GM12872 (cell line): ENCODE results near the gene GON4L.

Experiments
- CTCF ChIP-seq: IDR thresholded peaks from 3 replicates; pipeline ENCODE4 v1.5.1; 2011; ENCODE audit warnings: low read depth, mild to moderate bottlenecking, low read length, moderate library complexity; ENCODE audit not compliant: insufficient read depth

GON4L gene

GRCh38 chr1:155856975-155857930 lies at the start of gene GON4L:
Gene GON4L (minus strand): TSS chr1:155857214. CDS start chr1:155853780, 3,434 bp downstream.
- no peak for TF ChIP-seq CTCF

DNA sequence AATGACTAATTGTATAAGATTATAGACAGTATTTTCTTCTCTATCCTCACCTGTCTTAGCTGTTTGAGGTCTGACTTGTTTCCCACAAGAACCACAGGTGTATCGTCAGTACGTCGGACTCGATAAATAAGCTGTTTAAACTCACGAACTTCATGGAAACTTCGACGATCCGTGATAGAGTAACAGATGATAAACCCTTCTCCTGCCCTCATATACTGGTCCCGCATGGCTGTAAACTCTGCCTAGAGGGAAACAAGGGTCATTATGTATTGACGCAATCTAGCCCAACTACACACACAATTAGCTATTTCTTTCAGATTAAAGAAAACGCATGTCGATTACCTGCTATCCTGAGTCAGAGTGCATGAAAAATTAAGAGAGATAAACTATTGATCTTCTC lies 47.2 kb upstream of the GON4L start:
- TF ChIP-seq CTCF, result no peak

DNA sequence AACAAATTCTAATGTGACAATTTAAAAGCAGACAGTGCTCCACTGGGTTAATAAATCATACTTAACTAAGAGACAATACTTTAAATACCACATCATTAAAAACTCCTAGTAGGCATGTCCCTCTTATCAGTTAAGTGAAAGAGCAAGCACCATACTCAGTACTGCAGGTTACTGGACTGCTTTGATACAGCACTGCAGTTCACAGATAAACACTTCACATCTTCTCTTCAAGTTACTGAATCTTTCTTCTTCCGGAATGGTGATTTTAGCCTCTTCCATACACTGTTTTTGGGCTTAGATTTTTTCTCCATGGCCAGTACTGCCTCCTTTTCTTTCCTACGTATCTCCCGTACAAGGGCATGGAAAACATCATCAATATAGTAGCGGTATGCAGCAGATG lies 43.1 kb upstream of the GON4L start:
- TF ChIP-seq CTCF, result no peak

GRCh38 chr1:155899683-155900082 lies 42.7 kb upstream of the GON4L start:
- no peak for TF ChIP-seq CTCF

GRCh38 chr1:155898888-155899287 lies 41.9 kb upstream of the GON4L start:
- no peak for TF ChIP-seq CTCF

DNA sequence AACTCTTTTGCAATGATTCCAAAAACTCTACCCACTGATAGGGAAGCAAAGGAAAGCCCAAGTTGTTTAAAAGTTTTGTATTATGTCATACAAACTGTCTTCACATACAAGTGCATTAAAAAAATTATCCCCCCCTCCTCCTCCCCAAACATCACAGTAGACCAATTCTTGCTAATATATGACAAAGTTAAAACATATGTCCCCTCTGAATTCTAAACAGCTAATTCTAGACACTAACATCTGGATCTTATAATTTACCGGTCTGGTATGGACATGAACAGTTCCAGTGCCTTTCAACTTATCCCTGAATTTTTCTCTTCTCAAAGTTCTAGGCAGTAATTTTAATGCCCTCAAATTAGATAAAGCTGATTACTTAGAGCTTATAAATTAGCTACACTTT lies 40.7 kb upstream of the GON4L start:
- no peak for TF ChIP-seq CTCF

DNA sequence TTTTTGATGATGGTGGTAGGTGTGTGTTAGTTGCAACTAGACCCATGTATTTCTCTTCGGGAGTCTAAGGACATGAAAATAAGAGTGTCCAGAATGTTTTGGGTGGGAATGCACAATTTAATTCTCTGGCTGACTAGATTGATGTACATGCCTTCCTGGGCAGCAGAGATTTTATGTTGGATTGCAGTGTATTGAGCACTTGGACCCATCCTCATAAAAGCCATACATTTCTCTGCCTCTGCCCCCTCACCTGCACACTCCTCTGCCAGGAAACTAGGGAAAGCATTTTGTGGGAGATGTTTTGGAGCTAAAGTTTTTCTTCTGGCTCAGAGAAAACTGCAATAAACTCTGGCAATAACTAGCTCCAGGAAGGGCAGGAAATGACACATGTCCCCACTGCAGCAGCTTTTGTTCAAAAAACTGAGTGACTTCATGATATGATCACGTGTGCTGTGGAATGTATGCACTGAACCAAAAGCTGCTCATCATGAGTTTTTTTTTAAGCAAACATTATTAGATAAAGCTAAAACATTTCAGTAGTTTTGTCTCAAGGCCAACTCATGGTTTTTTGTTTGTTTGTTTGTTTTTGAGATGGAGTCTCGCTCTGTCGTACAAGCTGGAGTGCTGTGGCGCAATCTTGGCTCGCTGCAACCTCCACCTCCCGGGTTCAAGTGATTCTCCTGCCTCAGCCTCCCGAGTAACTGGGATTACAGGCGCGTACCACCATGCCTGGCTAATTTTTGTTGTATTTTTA lies 36.6 kb upstream of the GON4L start:
- TF ChIP-seq CTCF, result no peak
